Esophagus muscularis mucosa (tissue), 4 donors: Measurements from ENCODE around the gene KREMEN2. TPM values are rescaled to one million over a fixed set of nuclear protein-coding genes. Genes with fewer than 3 reads are reported as not detected.

ENCODE experiments used
- DNase-seq: peaks from one replicate; pipeline ENCODE4 v3.0.0-alpha.2; 2017; ENCODE audit errors: extremely low spot score
- H3K27ac ChIP-seq, 4 donors: fragments of 200-600 bp; sonication (generic); replicated peaks in 1 of 4; 1 replicate in 3 of 4; 2 replicates in 1 of 4; pipeline ENCODE4 v1.5.1; 2016 to 2019; ENCODE audit warnings: mild to moderate bottlenecking in 1 of 4
- H3K27me3 ChIP-seq, 4 donors: fragments of 200-600 bp; sonication (generic); one replicate each; pipeline versions ENCODE4 v1.5.1 to v1.6.0; 2016 to 2019
- H3K36me3 ChIP-seq, 4 donors: fragments of 200-600 bp; sonication (generic); one replicate each; pipeline ENCODE4 v1.5.1; 2016 to 2019
- H3K4me1 ChIP-seq, 4 donors: fragments of 200-600 bp; sonication (generic); one replicate each; pipeline ENCODE4 v1.5.1; 2016 to 2019
- H3K4me3 ChIP-seq, 4 donors: fragments of 200-600 bp; sonication (generic); 1 replicate in 2 of 4; 2 replicates in 2 of 4; pipeline ENCODE4 v1.5.1; 2016 to 2019; ENCODE audit warnings: mild to moderate bottlenecking in 4 of 4, moderate library complexity in 1 of 4
- H3K9me3 ChIP-seq, 4 donors: fragments of 200-600 bp; sonication (generic); 1 replicate in 3 of 4; 2 replicates in 1 of 4; pipeline ENCODE4 v1.5.1; 2016 to 2019
- CTCF ChIP-seq, 3 experiments: fragments of 200-600 bp in 2 of 3; fragments of 450-650 bp in 1 of 3; sonication (generic) in 2 of 3; IDR thresholded peaks; one replicate each; pipeline ENCODE4 v1.5.1; 2017 to 2019; ENCODE audit warnings: antibody characterized with exemption in 3 of 3, mild to moderate bottlenecking in 2 of 3, moderate library complexity in 1 of 3
- EP300 ChIP-seq: sonication (generic); formaldehyde crosslinking; IDR thresholded peaks from one replicate; pipeline ENCODE4 v1.6.1; 2017; ENCODE audit warnings: antibody characterized with exemption
- POLR2A ChIP-seq: fragments of 450-650 bp; IDR thresholded peaks from one replicate; pipeline ENCODE4 v1.6.1; 2017; ENCODE audit warnings: antibody characterized with exemption, moderate library complexity, mild to moderate bottlenecking, low read depth
- POLR2AphosphoS5 ChIP-seq, 2 donors: sonication (generic); formaldehyde crosslinking; IDR thresholded peaks; one replicate each; pipeline ENCODE4 v1.6.1; 2017; ENCODE audit warnings: antibody characterized with exemption in 2 of 2
- WGBS: methylation state at CpG from one replicate; pipeline ENCODE4 v1.1.5; 2018; 5-methylcytosine and 5-hydroxymethylcytosine counted together
- intact Hi-C: fragments of 100-400 bp; cut with DNase I; formaldehyde crosslinking; loops from one replicate; pipeline ENCODE4 v1.15.1; 2023
- total RNA-seq, 4 donors: library from RNA; depleted of rRNA; stranded (reverse); fragments of >200 nt; gene quantifications; one replicate each; pipeline versions ENCODE4 v1.1.0 to v1.2.1, GENCODE V29; 2016

Gene KREMEN2
- total RNA-seq, 4 donors from 2014 or later, result 0.13 TPM; not detected in 3

- intact Hi-C loops, result no loop called here
- TF ChIP-seq POLR2A (no peak), EP300 (no peak), POLR2AphosphoS5 (IDR thresholded peaks at IDR 0.05) (no peak), CTCF (IDR thresholded peaks at IDR 0.05) (no peak)
- peaks cover under 1 to 76% (median 25%) of the 10 kb centered on the region in 4 donors for H3K27me3 ChIP-seq
- DNase-seq, result no peak
- 95% methylated on average over 8 of the region's 11 CpGs for WGBS
- no peaks in the 10 kb centered on the region for H3K36me3 ChIP-seq
- H3K9me3 ChIP-seq, result no peaks in the 10 kb centered on the region
- H3K27ac ChIP-seq, result no peak overlapping the region
- no peaks in the 10 kb centered on the region for H3K4me1 ChIP-seq
- H3K4me3 ChIP-seq, result no peak overlapping the region
Measured at GRCh38 chr16:2956579-2956956, 7.5 kb upstream of the KREMEN2 start.

GRCh38 chr16:2959206-2959605 is 4.9 kb upstream of the KREMEN2 start:
- H3K4me1 ChIP-seq, result peaks cover 15 to 24% (median 19%) of the 10 kb centered on the region in 4 donors
- H3K27me3 ChIP-seq, result peaks cover 16 to 99% (median 51%) of the 10 kb centered on the region in 4 donors
- H3K27ac ChIP-seq, result no peak overlapping the region
- WGBS, result 55% methylated on average over 10 of the region's 10 CpGs
- no peaks in the 10 kb centered on the region for H3K9me3 ChIP-seq
- intact Hi-C loops, result no loop called here
- no peak overlapping the region for H3K4me3 ChIP-seq
- no peaks in the 10 kb centered on the region for H3K36me3 ChIP-seq
- TF ChIP-seq EP300 (no peak), POLR2AphosphoS5 (IDR thresholded peaks at IDR 0.05) (no peak), POLR2A (no peak), CTCF (IDR thresholded peaks at IDR 0.05) (no peak)
- DNase-seq, result no peak

- H3K27me3 ChIP-seq, result peaks cover 24 to 99% (median 57%) of the 10 kb centered on the region in 4 donors
- peaks cover 26 to 36% (median 30%) of the 10 kb centered on the region in 4 donors for H3K4me1 ChIP-seq
- no peak for TF ChIP-seq EP300
- no peak for TF ChIP-seq CTCF (IDR thresholded peaks at IDR 0.05)
- TF ChIP-seq POLR2A, result no peak
- no peak for TF ChIP-seq POLR2AphosphoS5 (IDR thresholded peaks at IDR 0.05)
- no peak overlapping the region for H3K4me3 ChIP-seq
- intact Hi-C loops, result no loop called here
- H3K9me3 ChIP-seq, result no peaks in the 10 kb centered on the region
- DNase-seq, result no peak
- H3K27ac ChIP-seq, result no peak overlapping the region
- H3K36me3 ChIP-seq, result no peaks in the 10 kb centered on the region
- 69% methylated on average over 8 of the region's 17 CpGs for WGBS
Measured at GRCh38 chr16:2960183-2961010, 3.7 kb upstream of the KREMEN2 start.

GRCh38 chr16:2962334-2963073 is 1.6 kb upstream of the KREMEN2 start:
- peaks cover 30 to 99% (median 68%) of the 10 kb centered on the region in 4 donors for H3K27me3 ChIP-seq
- TF ChIP-seq POLR2AphosphoS5 (IDR thresholded peaks at IDR 0.05) (no peak), CTCF (IDR thresholded peaks at IDR 0.05) (no peak)
- H3K4me1 ChIP-seq, result peaks cover 34 to 50% (median 46%) of the 10 kb centered on the region in 4 donors
- no peak overlapping the region for H3K4me3 ChIP-seq
- DNase-seq, result no peak
- no peaks in the 10 kb centered on the region for H3K9me3 ChIP-seq
- H3K36me3 ChIP-seq, result no peaks in the 10 kb centered on the region
- intact Hi-C loops, result no loop called here
- WGBS, result 18% methylated on average over 21 of the region's 28 CpGs
- H3K27ac ChIP-seq, result no peak overlapping the region
